Raji (cell line): ENCODE results near the gene TBC1D2.

Source experiments
- POLR2A ChIP-seq: IDR thresholded peaks from 2 replicates; pipeline ENCODE4 v1.6.1; 2011; ENCODE audit warnings: low read depth, low read length, control low read depth; ENCODE audit not compliant: insufficient read depth

Gene TBC1D2

GRCh38 chr9:98215271-98215670 is 40.2 kb downstream of the TBC1D2 start:
- TF ChIP-seq POLR2A, result no peak

- TF ChIP-seq POLR2A, result no peak
These were observed 40.6 kb downstream of the TBC1D2 start for GRCh38 chr9:98214811-98215210.

DNA sequence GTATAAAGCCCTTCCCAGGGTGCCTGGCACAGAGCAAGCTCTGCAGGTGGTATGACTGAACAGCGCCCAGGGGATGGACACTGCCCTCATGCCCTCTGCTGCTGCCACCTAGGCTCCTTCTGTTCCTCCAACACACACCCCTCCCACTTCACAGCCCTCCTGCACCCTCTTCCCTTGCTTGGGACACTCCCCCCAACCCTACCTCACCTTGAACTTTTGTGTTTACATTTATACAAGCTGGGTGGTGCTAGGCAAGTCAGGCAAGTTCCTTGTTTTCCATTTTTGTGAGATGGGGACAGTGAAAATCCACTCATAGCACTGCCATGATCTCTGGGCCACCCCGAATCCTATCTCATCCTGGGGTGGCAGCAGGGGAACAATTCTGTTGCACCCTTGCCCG is 44.2 kb downstream of the TBC1D2 start:
- TF ChIP-seq POLR2A, result no peak

GRCh38 chr9:98210435-98210834 is 45.0 kb downstream of the TBC1D2 start:
- TF ChIP-seq POLR2A, result no peak

DNA sequence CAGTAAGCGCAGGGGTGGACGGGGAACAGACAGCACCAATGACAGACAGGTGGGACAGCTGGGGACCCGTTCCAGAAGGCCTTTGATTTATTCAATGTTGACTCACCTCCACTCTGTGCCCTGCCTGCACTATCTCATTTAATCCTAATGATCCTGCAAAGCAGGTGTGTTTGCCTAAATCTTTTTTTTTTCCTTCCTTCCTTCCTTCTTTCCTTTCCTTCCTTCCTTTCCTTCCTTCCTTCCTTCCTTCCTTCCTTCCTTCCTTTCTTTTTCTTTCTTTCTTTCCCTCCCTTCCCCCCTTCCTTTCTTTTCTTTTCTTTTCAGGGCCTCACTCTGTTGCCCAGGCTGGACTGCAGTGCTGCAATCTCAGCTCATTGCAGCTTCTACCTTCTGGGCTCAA is 45.9 kb downstream of the TBC1D2 start:
- TF ChIP-seq POLR2A, result no peak

- no peak for TF ChIP-seq POLR2A
These were observed 46.8 kb downstream of the TBC1D2 start for GRCh38 chr9:98208635-98209034.

DNA sequence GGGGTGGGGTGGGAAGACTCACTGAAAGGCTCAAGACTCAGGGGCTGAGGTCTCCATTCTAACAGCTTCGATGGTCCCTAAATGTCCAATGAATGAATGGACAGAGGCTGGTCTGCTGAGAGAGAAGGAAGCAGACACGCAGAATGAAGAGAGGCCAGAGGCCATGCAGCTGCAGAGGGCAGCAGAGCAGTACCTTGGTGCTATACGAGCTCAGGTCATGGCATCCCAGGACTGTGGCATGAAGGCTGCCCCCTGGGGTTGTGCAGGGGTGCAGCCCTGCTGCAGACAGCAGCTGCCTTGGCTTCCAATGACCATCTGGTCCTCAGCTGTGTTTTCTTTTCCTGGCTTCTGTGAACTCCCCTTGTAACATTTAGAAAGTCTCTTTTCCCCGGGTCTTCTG is 47.8 kb downstream of the TBC1D2 start:
- no peak for TF ChIP-seq POLR2A

GRCh38 chr9:98206754-98207153 is 48.7 kb downstream of the TBC1D2 start:
- TF ChIP-seq POLR2A, result no peak

- no peak for TF ChIP-seq POLR2A
These were observed 50.8 kb downstream of the TBC1D2 start for GRCh38 chr9:98204692-98205091.

DNA sequence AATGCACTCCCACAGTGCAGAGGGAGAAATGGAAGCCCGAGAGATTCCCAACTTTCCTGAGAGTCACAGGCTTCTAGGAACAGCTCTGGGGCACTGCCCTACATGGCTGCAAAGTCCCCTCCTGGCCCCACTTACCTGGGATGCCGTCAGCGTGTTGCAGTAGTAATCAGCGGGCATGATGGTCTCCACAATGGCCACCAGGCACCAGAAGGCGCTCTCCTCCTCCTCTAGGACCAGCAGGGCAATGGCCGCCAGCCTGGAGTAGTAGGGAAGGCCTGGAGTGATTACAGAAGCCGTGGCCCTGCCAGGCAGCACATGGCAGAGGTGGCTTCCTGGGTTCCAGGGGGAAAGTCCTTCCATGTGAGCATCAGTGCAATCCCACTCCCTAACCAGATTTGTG is 52.3 kb downstream of the TBC1D2 start:
- no peak for TF ChIP-seq POLR2A

DNA sequence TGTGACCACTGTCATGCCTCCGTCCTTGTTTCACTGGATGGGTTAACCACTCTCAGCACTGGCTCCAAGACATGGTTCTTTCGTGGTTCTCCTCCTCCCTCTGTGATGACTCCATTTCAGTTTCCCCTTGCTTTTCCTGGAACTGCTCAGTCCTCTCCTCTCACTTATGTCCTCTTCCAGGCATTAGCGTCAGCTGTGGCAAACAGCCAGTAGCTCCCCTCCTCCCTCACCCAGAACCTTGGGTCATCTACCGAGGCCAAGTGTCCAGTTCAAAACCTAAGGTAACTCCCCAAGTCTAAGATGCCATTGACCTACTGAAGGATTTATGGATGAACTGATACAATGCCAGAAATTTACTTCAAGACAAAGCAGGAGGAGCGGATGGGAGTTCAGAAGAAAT is 53.2 kb downstream of the TBC1D2 start:
- no peak for TF ChIP-seq POLR2A

GRCh38 chr9:98201749-98202148 is 53.7 kb downstream of the TBC1D2 start:
- TF ChIP-seq POLR2A, result no peak

DNA sequence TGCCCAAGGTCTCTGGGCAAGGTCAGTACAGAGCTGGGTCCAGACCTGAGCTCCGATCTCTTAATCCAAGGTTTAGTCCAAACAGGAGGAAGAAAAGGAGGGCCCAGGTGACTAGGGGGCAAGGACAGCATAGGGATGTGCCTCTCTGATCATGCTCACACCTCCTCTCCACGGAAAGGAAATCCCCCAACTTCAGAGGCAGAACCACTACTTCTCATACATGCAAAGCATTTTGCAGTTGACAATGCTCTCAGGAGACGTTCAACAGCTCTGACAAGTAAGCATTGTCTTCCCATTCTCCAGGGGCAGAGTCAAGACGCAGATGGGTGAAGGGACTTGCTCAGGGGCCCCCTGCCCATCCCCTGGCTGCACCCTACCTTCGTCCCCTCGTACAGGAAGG is 54.3 kb downstream of the TBC1D2 start:
- no peak for TF ChIP-seq POLR2A

GRCh38 chr9:98199388-98200033 is 55.9 kb downstream of the TBC1D2 start:
- no peak for TF ChIP-seq POLR2A

DNA sequence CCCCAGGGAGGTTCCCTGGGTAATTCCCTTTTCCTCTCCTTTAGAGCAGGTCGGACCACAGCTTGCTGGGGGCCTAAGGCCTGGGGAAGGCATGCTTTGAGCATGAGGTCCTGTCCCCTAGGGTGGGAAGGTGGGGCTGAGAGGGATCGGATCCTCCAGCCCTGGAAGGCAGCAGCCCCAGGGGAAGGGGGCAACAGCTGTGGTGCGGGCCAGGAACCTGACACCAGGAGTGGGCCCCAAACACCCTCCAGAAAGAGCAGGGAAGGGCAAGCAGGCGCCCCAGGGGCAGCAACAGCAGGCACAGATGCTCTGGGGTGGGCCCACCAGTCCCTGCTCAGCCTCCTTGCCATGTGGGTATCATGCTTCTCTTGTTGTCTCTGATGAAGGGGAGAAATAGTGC is 59.8 kb downstream of the TBC1D2 start:
- no peak for TF ChIP-seq POLR2A

DNA sequence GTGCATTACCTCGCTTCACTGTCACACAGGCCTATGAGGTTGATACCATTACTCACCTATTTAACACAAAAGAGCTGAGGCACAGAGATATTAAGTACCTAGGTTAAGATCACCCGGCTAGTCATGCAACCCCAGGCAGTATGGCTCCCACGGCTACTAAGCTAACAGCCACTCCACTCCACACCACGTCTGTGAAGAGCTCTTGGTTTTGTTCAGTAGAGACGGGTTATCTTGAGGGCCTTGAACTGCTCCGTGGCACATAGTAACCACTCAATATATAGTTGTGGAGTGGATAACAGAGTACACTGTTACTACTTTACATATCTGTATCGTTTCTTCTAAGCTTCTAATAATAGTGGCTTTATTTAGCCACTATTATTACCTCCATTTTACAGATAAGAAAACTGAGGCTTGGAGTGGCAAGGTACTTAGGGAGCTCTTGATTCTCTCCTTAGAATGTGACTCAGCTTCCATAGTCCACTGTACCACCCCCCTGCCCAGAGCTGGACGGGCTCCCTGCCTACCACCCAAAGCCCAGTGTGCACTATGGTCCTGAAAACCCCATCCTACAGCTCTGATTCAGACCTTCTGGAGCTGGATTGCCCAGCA is 62.0 kb downstream of the TBC1D2 start:
- TF ChIP-seq POLR2A, result no peak
